Measurements from ENCODE around the gene SEC14L2.

Gene SEC14L2

GRCh38 chr22:30438559-30438958 is 41.7 kb downstream of the SEC14L2 start:
- no peaks in the 10 kb centered on the region for H3K79me2 ChIP-seq (ENCODE audit: insufficient read depth, low read length)
- no peak overlapping the region for H3K27ac ChIP-seq (ENCODE audit: low read depth, low read length)
- TF ChIP-seq EZH2phosphoT487 (conservative IDR thresholded peaks at IDR 0.05; ENCODE audit: low read length) (no peak), CTCF (IDR thresholded peaks at IDR 0.05; ENCODE audit: insufficient read depth, low read length, poor library complexity, severe bottlenecking) (no peak)
- H4K20me1 ChIP-seq (ENCODE audit: low read depth, low read length) = no peaks in the 10 kb centered on the region
- H2AFZ ChIP-seq (ENCODE audit: low read depth, low read length, severe bottlenecking) = no peak overlapping the region
- H3K9ac ChIP-seq (ENCODE audit: low read length) = no peak overlapping the region
- peaks cover 11% of the 10 kb centered on the region for H3F3A ChIP-seq (ENCODE audit: insufficient read depth)
- no peaks in the 10 kb centered on the region for H3K36me3 ChIP-seq (ENCODE audit: low read length)
- H3K27me3 ChIP-seq (ENCODE audit: low read length) = no peaks in the 10 kb centered on the region
- H3K9me2 ChIP-seq (replicated peaks; ENCODE audit: insufficient read depth, low read length) = no peaks in the 10 kb centered on the region
- no peak overlapping the region for H3K4me3 ChIP-seq (ENCODE audit: insufficient read depth, low read length, poor library complexity, severe bottlenecking)
- no peak overlapping the region for H3K4me2 ChIP-seq (ENCODE audit: low read depth, low read length, poor library complexity, severe bottlenecking)
- H3K9me3 ChIP-seq (ENCODE audit: insufficient read depth, low read length) = no peaks in the 10 kb centered on the region

- no peaks in the 10 kb centered on the region for H3K36me3 ChIP-seq (ENCODE audit: low read length)
- H3K9ac ChIP-seq (ENCODE audit: low read length) = no peak overlapping the region
- no peaks in the 10 kb centered on the region for H3K79me2 ChIP-seq (ENCODE audit: insufficient read depth, low read length)
- TF ChIP-seq EZH2phosphoT487 (conservative IDR thresholded peaks at IDR 0.05; ENCODE audit: low read length) (no peak), CTCF (IDR thresholded peaks at IDR 0.05; ENCODE audit: insufficient read depth, low read length, poor library complexity, severe bottlenecking) (no peak)
- no peaks in the 10 kb centered on the region for H4K20me1 ChIP-seq (ENCODE audit: low read depth, low read length)
- no peak overlapping the region for H3K27ac ChIP-seq (ENCODE audit: low read depth, low read length)
- H3K9me2 ChIP-seq (replicated peaks; ENCODE audit: insufficient read depth, low read length) = no peaks in the 10 kb centered on the region
- no peak overlapping the region for H3K4me3 ChIP-seq (ENCODE audit: insufficient read depth, low read length, poor library complexity, severe bottlenecking)
- H3K4me2 ChIP-seq (ENCODE audit: low read depth, low read length, poor library complexity, severe bottlenecking) = no peak overlapping the region
- H3K9me3 ChIP-seq (ENCODE audit: insufficient read depth, low read length) = no peaks in the 10 kb centered on the region
- no peaks in the 10 kb centered on the region for H3K27me3 ChIP-seq (ENCODE audit: low read length)
- peaks cover 11% of the 10 kb centered on the region for H3F3A ChIP-seq (ENCODE audit: insufficient read depth)
- no peak overlapping the region for H2AFZ ChIP-seq (ENCODE audit: low read depth, low read length, severe bottlenecking)
Measured at GRCh38 chr22:30439226-30439625, 42.4 kb downstream of the SEC14L2 start.

- no peak overlapping the region for H3K27ac ChIP-seq (ENCODE audit: low read depth, low read length)
- H3F3A ChIP-seq (ENCODE audit: insufficient read depth) = peaks cover 11% of the 10 kb centered on the region
- no peaks in the 10 kb centered on the region for H3K36me3 ChIP-seq (ENCODE audit: low read length)
- H3K9me2 ChIP-seq (replicated peaks; ENCODE audit: insufficient read depth, low read length) = no peaks in the 10 kb centered on the region
- no peaks in the 10 kb centered on the region for H3K27me3 ChIP-seq (ENCODE audit: low read length)
- no peaks in the 10 kb centered on the region for H3K9me3 ChIP-seq (ENCODE audit: insufficient read depth, low read length)
- no peak overlapping the region for H2AFZ ChIP-seq (ENCODE audit: low read depth, low read length, severe bottlenecking)
- H3K4me2 ChIP-seq (ENCODE audit: low read depth, low read length, poor library complexity, severe bottlenecking) = no peak overlapping the region
- H3K4me3 ChIP-seq (ENCODE audit: insufficient read depth, low read length, poor library complexity, severe bottlenecking) = no peak overlapping the region
- H3K9ac ChIP-seq (ENCODE audit: low read length) = no peak overlapping the region
- H4K20me1 ChIP-seq (ENCODE audit: low read depth, low read length) = no peaks in the 10 kb centered on the region
- no peak for TF ChIP-seq CTCF (IDR thresholded peaks at IDR 0.05; ENCODE audit: insufficient read depth, low read length, poor library complexity, severe bottlenecking)
- TF ChIP-seq EZH2phosphoT487 (conservative IDR thresholded peaks at IDR 0.05; ENCODE audit: low read length) = no peak
- no peaks in the 10 kb centered on the region for H3K79me2 ChIP-seq (ENCODE audit: insufficient read depth, low read length)
Measured at GRCh38 chr22:30439836-30440235, 43.0 kb downstream of the SEC14L2 start.
